GM10266 (cell line): ENCODE results near the gene UBR7.

Experiments used
- DNase-seq: peaks from one replicate; pipeline ENCODE4 v3.0.0; 2012; ENCODE audit errors: extremely low spot score
- TF ChIP-seq, protein P1 (sequence below): IDR thresholded peaks from 2 replicates; pipeline ENCODE4 v1.5.1; 2012; ENCODE audit warnings: mild to moderate bottlenecking, low read depth; ENCODE audit not compliant: control insufficient read depth, insufficient read depth; ENCODE audit errors: missing control alignments

UBR7 gene

DNA sequence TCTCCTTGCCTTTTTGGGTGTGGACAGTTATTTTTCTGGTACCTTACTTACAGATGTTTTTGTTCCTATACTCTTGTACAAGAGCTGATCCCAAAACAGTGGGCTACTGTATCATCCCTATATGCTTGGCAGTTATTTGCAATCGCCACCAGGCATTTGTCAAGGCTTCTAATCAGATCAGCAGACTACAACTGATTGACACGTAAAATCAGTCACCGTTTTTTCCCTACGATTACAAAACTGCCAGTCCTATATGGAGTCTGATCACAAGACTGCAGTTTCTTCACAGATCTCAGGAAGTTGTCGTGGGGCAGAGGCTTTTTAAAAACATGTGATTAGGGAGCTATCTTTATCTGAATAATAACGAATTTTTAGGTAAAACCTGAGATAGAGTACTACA is 20.6 kb upstream of the UBR7 start:
- DNase-seq, result no peak
- TF ChIP-seq, protein P1, sequence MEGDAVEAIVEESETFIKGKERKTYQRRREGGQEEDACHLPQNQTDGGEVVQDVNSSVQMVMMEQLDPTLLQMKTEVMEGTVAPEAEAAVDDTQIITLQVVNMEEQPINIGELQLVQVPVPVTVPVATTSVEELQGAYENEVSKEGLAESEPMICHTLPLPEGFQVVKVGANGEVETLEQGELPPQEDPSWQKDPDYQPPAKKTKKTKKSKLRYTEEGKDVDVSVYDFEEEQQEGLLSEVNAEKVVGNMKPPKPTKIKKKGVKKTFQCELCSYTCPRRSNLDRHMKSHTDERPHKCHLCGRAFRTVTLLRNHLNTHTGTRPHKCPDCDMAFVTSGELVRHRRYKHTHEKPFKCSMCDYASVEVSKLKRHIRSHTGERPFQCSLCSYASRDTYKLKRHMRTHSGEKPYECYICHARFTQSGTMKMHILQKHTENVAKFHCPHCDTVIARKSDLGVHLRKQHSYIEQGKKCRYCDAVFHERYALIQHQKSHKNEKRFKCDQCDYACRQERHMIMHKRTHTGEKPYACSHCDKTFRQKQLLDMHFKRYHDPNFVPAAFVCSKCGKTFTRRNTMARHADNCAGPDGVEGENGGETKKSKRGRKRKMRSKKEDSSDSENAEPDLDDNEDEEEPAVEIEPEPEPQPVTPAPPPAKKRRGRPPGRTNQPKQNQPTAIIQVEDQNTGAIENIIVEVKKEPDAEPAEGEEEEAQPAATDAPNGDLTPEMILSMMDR, result no peak

DNA sequence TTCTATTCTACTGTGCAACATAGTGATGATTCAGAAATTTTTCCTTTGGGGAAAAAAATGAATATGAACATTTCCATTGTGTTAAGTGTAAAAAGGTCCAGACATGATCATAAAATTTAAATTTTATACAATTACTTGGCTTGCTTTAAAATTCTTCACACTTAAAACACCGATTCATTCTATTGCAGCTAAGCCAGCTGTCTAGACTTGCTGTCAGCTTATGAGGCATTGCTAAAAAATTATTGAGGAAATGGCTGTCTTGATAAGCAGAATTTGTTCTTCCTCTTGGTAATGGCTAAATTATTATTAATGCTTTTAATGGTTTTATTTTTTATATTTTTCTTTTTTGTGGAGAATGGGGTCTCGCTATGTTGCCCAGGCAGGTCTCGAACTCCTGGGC is 20.1 kb upstream of the UBR7 start:
- TF ChIP-seq, protein P1, result no peak
- no peak for DNase-seq

DNA sequence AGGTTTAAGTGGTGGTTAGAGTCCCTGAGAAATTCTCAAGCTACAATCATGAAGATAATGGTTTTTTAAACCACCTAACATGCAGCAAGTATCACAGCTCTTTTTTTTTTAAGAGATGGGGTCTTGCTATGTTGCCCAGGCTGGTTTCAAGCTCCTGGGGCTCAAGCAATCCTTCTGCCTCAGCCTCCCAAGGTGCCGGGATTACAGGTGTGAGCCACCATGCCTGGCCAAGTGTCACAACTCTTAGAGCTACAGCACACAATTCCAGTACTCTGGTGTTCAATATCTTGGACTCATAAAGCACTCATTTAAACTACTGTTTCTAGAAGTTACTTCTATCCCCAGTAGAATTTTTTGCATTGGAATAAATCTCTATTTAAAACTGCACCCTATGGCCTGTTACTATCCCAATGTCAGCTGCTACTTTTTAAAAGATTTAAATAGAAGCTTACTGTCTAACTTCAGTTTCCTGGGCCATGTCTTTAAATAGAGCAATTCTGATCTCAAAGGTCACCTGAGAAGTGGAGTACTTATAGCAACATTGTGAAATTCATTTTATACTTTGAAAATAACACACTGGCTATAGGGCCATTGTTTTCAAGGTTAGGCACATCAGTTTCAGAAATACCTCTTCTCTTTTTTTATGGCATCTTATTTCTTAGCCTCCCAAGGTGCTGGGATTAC is 11.6 kb upstream of the UBR7 start:
- TF ChIP-seq, protein P1, result no peak
- no peak for DNase-seq

DNA sequence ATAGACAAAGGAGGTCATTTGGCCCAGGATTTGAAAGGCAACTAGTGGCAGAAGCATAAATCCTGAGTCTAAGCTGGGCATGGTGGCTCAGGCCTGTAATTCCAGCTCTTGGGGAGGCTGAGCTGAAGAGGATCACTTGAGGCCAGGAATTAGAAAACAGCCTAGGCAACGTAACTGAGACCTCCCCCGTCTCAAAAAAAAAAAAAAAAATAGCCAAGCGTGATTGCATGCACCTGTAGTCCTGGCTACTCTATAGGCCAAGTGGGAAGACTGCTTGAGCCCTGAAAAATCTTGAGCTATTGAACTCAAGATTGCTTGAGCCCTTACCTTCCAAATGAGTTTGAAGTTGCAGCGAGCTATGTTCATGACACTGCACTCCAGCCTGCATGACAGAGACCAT is 8.0 kb upstream of the UBR7 start:
- TF ChIP-seq, protein P1, result no peak

DNA sequence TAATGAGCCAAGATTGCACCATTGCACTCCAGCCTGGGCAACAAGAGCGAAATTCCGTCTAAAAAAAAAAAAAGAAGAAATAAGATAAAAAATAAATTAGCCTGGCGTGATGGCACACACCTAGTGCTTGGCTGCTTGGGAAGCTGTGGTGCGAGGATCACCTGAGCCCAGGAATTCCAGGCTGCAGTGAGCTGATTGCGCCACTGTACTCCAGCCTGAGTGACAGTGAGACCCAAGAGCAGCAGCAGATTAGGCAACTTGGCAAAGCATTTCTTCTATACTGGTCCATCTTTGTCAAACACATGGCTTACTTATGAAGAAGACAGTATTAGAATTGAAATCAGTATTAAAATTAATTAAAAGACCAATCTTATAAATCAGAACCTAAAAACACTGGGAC is 6.5 kb upstream of the UBR7 start:
- no peak for DNase-seq
- TF ChIP-seq, protein P1, result no peak

More for the DNA sequence above, 8.0 kb upstream of the UBR7 start:
- no peak for DNase-seq

DNA sequence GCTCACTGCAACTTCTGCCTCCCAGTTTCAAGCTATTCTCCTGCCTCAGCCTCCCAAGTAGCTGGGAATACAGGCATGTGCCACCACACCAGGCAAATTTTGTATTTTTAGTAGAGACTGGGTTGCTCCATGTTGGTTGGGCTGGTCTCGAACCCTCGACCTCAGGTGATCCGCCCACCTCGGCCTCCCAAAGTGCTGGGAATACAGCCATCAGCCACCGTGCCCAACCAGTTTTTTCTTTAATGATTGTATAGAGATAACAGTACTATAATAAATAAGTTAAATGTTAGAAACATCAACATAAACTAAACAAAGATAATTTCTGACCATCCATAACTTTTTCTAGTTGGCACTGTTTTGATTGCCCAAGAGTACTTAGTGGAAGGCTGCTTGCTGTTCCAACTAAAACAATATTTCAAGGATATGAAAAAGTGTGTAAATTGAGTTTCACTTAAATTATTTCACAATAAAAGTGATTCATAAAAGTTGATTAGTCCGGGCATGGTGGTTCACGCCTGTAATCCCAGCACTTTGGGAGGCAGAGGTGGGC is 5.8 kb upstream of the UBR7 start:
- TF ChIP-seq, protein P1, result no peak
- DNase-seq, result no peak
